GM18951 (cell line): ENCODE measurements around the gene NPIPB2.
"Not testable (repeated sequence)": the region's sequence is repeated elsewhere in the genome, so short reads cannot be mapped to it uniquely, and the experiment has no call there.

Experiments used
- POLR2A ChIP-seq: IDR thresholded peaks from 4 replicates; pipeline ENCODE4 v1.6.1; 2011; ENCODE audit warnings: mild to moderate bottlenecking; ENCODE audit not compliant: insufficient read length, insufficient read depth; ENCODE audit errors: extremely low read depth
- in situ Hi-C: fragments of 300-500 bp; cut with MboI; formaldehyde crosslinking; loops from one replicate; pipeline ENCODE4 v1.12.0; 2022; ENCODE audit warnings: low sequenced_read_pairs, mixed read lengths, inconsistent platforms; ENCODE audit not compliant: unreplicated experiment

NPIPB2 gene

DNA sequence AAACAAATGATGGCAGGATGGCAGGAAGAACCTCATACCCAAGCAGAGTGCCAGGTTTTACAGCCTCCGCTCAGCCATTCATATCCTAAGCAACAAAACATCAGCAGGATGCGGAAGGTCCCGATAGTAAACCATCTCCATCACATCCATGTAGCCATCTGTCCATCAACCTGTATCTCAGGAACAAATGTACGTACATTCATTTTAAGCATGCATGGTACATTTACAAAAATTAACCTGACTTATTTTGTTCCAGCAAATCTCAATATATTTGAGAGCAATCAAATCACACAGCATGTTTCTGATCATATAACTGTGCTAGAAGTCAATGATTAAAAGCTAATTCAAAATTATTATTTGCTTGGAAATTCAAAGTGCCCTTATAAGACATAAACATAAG lies at the start of gene NPIPB2:
Gene NPIPB2 (minus strand): TSS at position 101 of the 400 bp plus-strand sequence. CDS start 0 bp downstream, at position 101.
- in situ Hi-C loops = not testable (repeated sequence)

DNA sequence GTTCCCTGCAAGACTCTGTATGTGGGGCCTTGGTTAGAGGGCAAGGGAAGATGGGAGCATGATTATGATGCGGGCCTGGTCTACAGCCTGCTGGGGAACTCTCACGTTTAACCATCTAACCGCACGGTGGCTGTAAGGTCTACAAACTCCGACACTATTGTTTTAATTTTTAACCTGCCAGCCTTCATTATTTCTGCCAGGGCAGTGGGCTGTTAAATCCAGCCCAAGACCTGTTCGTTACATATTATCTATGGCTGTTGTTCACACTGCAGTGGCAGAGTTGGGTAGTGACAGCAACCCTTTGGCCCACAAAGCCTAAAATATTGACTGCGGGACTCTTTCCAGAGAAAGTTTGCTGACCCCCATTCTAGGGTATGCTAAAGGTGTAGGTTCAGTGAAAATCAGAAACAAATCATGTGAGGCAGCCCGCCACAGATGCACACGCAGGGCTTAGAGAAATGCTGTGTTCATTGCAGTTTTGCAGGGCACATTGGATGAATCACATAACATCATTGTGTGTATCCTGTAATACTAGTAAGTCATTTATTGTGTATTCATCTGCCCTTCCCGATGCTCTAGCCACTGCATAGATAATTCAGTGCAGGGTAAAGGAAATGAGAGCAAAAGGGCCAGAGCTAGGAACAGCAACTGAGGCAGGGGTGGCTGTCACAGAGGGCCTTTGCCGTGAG lies 49.0 kb upstream of the NPIPB2 start:
- in situ Hi-C loops = no loop called here
- TF ChIP-seq POLR2A = no peak

DNA sequence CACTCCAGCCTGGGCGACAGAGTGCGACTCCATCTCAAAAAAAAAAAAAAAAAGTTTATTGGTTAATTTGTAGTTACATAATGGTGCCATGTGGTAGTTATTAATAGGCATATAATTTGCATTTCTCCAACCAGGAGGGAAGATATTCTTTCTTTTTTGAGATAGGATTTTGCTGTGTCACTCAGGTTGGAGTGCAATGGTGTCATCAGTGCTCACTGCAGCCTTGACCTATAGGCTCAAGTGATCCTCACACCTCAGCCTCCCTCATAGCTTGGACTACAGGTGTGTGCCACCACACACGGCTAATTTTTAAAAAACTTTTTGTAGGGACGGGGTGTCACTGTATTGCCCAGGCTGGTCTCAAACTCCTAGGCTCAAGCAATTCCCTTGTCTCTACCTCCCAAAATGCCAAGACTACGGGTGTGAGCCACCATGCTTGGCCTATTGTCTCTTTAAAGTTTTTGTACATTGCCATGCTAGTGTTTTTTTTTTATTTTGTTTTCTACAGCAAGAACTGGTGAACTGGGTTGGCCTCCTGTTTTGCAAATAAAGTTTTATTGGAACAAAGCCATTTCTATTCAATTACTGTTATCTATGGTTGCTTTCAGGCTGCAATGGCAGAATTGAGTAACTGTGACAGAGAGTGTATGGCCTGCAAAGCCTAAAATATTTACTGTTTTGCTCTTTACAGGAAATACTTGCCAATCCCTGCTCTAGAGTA lies 46.6 kb upstream of the NPIPB2 start:
- in situ Hi-C loops = no loop called here

DNA sequence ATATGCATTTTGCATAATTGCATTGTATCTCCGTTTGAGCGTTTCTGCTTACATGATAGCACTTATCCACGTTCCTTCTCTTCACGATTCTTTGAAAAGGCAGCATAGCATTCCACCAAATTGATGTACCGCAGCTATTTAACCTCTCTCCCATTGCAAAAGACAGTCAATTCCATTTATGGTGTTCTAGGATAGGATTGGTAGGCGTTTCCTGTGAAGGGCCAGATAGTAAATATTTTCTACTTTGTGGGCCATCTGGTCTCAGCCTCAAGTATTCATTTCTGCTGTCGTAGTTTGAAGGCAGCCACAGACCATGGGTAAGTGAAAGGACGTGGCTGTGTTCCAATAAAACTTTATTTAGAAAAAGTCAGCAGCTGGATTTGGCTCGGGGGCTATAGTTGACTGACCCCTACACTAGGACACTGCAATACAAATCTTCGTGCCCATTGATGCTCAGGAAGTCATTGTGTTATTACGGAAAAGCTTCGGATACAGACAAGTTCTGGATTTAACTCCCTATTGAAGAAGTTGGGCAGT lies 44.7 kb upstream of the NPIPB2 start:
- in situ Hi-C loops = no loop called here

More for the DNA sequence above, 46.6 kb upstream of the NPIPB2 start:
- no peak for TF ChIP-seq POLR2A

DNA sequence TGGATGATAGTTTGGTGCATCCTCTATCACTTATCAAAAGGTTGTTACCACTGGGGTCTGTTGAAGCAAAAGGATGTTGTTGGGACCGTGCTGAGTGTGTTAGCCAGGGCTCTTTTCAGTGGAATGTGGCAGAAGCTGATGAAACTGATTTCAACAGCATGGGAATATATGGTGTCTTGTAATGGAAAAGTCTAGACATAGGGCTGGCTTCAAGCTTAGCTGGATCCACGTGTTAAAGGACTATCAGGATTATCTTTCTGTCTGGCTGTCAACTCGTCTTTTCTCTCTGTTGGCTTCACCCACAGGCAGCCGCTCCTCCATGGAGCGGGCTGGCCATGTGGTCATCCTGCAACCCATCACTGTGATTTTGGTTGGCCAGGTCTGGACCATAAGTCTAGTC lies 43.4 kb upstream of the NPIPB2 start:
- in situ Hi-C loops = no loop called here
- no peak for TF ChIP-seq POLR2A

More for the DNA sequence above, 44.7 kb upstream of the NPIPB2 start:
- no peak for TF ChIP-seq POLR2A

DNA sequence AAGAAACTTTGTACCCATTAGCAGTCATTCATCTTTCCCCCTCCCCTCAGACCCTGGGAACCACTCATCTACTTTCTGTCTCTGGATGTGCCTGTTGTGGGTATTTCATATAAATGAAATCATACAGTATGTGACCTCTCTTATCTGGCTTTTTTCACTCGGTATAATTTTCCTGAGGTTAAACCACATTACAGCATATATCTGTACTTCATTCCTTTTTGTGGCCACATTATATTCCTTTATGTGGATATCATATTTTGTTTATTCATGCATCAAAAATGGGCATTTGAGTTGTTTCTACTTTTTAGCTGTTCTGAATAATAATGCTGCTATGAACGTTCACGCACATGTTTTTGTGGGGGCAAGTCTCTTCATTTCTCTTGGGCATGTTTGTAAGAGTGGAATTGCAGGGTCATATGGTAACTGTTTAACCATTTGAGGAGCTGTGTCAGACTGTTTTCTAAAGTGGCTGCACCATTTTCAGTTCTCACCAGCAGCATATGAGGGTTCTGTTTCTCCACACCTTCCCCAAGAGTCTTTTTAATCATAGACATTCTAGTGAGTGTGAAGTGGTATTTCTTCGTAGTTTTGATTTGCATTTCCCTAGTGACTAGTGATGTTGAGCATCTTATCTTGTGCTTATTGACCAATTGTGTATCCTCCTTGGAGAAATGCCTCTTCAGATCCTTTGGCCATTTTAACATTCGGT lies 38.4 kb upstream of the NPIPB2 start:
- in situ Hi-C loops = no loop called here
- TF ChIP-seq POLR2A = no peak

DNA sequence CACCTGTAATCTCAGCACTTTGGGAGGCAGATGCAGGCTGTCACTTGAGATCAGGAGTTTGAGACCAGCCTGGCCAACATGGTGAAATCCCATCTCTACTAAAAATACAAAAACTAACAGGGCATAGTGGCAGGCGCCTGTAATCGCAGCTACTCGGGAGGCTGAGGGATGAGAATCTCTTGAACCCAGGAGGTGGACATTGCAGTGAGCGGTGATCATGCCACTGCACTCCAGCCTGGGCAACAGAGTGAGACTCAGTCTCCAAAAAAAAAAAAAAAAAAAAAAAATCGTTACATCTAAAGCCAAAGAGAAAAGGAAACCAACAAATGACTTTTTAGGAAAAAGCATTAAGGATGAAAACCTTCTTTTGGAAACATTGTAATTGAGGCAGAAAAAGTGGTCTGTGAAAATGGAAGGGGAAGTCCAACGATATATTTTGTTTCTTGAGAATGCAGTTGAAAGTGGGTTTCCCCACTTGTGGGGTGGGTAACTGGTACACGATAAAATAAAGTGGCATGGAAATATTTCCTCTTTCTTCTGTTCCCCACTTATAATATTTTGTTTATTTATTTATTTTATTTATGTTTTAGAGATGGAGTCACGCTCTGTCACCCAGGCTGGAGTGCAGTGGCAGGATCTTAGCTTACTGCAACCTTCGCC lies 37.3 kb upstream of the NPIPB2 start:
- in situ Hi-C loops = no loop called here
- no peak for TF ChIP-seq POLR2A

DNA sequence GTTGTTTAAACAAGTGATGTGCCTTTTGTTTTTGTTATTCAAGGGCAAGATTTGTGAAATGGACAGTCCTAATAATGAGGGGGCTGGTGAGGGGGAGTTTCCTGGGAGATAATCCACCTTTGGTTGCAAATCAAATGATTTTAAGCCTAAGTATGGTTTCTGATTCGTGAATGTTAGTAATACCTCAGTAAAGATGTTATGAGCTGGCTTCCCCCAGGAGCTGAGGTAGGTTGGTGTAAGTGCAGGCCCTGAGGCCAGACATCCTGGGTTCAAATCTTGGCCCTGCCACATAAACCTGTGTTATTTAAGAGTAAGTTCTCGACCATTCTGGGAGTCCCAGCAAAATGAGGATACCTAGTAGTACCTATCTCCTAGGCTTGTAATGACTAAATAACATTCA lies 36.2 kb upstream of the NPIPB2 start:
- TF ChIP-seq POLR2A = no peak
- in situ Hi-C loops = no loop called here

DNA sequence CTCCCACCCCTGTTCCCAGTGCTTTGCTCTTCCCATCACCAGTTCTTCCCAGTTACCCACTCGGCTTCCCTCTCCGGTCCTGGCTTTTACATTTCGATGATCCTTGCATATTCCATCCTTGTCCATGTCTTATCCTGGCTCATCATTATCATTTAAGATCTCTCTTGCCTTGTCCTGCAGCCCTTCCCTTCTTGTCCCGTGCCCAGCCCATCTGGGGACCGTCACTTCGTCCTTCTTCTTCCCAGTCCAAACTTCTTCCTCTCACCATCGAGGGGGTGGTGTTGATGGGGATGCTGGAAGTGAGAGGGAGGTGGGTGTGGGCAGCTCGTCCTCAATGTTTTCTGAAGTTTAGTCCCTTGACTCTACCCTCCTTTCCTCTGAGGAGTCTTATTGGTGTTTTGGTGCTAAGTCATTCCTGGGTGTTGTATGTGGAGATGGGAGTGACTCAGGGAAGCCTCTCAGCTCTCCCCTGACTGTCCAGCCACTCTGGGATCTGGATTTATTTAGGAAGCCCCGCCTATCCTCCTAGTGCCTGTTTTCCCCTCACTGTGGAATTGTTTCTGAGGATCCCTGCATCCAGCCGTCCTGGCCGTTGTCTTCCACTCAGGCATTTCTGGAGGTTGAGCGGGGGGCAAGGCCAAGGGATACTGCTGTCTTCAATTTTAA lies 35.7 kb upstream of the NPIPB2 start:
- in situ Hi-C loops = no loop called here
- TF ChIP-seq POLR2A = no peak

DNA sequence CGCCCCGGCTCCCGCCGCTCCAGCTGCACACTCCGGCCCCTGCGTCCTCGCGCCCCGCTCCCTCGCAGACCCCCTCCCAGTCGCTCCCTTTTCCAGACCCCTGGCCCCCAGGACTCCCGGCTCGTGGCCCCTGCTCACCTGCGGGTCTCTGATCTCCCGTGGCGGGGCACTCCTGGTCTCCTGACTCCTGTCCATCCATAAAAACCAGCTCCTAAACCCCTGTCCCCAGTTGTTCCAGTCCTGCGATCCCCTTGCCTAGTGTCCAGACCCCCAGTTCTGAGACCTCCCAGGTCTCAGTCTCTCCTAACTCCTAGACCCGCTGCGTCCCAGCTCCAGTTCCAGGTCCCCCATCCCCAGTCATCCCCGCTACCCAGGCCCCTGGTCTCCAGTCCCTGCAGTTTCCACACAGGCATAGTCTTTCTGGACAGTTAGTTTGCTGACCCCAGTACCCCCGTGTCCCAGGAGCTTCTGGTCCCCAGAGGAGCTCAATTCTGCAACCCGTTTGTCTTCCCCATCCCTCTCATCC lies 35.1 kb upstream of the NPIPB2 start:
- in situ Hi-C loops = no loop called here
- no peak for TF ChIP-seq POLR2A

DNA sequence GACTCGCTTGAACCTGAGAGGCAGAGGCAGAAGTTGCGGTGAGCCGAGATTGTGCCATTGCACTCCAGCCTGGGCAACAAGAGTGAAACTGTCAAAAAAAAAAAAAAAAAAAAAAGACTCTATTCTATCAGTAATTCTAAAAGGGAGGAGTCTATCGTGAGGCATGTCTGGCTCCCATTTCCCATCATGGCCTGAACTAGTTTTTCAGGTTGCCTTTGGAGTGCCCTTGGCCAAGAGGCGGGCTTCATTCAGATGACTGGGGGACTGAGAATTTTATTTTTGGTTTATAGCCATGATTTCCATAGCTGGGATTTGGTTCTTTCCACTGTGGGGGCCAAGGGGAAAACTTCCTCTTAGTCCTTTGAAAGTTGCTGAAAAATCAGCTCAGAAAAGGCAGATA lies 31.2 kb upstream of the NPIPB2 start:
- TF ChIP-seq POLR2A = no peak
- in situ Hi-C loops = no loop called here

DNA sequence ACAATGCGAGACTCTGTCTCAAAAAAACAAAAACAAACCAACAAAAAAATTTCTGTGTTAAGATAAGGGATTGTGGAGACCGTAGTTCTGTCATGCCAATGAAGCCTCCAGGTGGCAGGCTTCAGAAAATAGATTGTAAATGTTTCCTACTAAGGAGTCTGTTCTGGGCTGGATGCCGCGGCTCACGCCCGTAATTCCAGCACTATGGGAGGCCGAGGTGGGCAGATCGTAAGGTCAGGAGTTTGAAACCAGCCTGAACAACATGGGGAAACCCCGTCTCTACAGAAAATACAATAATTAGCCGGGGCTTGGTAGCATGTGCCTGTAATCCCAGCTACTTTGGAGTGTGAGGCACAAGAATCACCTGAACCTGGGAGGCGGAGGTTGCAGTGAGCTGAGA lies 30.3 kb upstream of the NPIPB2 start:
- TF ChIP-seq POLR2A = no peak

DNA sequence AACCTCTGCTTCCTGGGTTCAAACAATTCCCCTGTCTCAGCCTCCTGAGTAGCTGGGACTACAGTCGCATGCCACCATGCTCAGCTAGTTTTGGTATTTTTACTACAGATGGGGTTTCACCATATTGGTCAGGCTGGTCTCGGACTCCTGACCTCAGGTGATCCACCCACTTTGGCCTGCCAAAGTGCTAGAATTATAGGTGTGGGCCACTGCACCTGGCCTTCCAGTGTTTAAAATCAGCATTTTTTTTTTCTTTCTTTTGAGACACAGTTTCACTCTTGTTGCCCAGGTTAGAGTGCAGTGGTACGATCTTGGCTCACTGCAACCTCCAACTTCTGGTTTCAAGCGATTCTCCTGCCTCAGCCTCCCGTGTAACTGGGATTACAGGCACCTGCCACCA lies 28.4 kb upstream of the NPIPB2 start:
- in situ Hi-C loops = not testable (repeated sequence)

More for the DNA sequence above, 30.3 kb upstream of the NPIPB2 start:
- in situ Hi-C loops = no loop called here
